NCI-H82 treated with DMSO at 0.1 percent for 48 hours (cell line): ENCODE measurements around the gene TLE2.
"Not testable (repeated sequence)": the region's sequence is repeated elsewhere in the genome, so short reads cannot be mapped to it uniquely, and the experiment has no call there.

Experiments
- DNase-seq: peaks from one replicate; lab custom pipeline; 2025; ENCODE audit not compliant: unreplicated experiment; lab: John Stamatoyannopoulos, UW

TLE2 gene

GRCh38 chr19:3056417-3057088 is 27.5 kb upstream of the TLE2 start:
- DNase-seq, result peak; percentile 83

- peak; percentile 83 for DNase-seq
These were observed 26.8 kb upstream of the TLE2 start for GRCh38 chr19:3055741-3056416.

GRCh38 chr19:3054972-3055740 is 26.1 kb upstream of the TLE2 start:
- no peak for DNase-seq

- DNase-seq, result no peak
These were observed 25.3 kb upstream of the TLE2 start for GRCh38 chr19:3054265-3054971.

DNA sequence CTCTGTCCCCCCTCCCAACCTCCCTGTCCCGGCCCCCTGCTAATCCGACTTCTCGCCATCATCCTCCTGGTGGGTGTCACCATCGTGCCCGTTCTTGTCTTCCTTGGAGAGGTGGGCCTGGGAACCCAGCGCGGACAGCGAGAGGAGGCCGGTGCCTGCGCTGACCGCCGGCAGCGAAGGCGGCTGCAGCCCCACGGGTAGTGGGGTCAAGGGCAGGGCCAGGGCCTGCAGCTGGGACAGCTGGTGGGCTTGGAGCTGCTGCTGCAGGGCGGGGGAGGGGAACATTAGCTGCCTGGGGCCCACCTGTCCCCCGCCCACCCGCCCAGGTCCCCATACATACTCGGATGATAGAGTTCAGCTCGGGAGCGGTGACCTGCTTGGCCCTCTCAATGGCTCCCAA is 24.7 kb upstream of the TLE2 start:
- DNase-seq, result no peak

DNA sequence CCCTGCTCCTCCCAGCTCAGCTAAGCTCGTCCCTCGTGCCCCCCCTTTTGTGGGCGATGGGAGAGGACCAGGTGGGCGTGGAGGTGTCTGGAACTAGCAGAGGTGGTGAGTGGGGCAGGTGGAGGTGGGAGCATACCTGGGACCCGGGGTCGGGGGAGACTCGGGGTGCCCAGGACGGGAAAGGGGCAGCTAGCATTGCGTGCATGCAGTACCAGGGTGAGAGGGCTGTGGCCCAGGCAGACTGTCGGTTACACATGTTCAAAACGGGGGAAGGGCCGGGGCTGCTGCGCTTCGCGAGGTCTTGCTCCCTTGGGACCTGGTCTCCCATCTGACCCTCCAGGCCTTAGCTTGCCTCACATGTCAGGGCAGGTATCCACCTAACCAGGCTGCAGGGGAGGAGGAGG is 24.1 kb upstream of the TLE2 start:
- DNase-seq, result no peak

DNA sequence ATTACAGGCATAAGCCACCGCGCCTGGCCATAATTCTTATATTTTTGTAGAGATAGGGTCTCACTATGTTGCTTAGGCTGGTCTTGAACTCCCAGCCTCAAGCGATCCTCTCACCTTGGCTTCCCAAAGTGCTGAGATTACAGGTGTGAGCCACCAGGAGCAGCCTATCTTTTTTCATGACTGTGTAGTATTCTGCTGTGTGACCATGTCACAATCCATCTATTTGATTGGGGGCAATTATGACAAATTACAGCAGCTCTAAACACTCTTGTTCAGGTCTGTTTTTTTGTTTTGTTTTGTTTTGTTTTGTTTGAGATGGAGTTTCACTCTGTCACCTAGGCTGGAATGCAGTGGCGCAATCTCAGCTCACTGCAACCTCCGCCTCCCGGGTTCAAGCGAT is 20.9 kb upstream of the TLE2 start:
- not testable (repeated sequence) for DNase-seq

DNA sequence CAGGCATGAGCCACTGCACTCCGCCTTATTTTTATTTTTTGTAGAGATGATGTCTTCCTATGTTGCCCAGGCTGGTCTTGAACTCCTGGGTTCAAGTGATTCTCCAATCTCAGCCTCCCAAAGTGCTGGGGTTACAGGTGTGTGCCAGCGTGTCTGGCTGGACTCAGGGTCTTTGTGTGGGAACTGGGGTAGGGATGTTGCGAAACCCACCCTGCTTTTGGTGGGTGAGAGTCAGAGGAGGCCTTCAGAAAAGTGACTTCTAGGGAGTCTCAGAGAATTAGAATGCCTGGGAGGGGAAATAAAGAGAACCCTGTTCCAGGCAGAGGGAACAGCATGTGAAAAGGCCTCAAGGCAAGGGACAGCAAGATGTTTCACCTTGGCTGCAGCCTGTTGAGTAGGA is 20.0 kb upstream of the TLE2 start:
- no peak for DNase-seq

- no peak for DNase-seq
These were observed 19.1 kb upstream of the TLE2 start for GRCh38 chr19:3048190-3048533.

DNA sequence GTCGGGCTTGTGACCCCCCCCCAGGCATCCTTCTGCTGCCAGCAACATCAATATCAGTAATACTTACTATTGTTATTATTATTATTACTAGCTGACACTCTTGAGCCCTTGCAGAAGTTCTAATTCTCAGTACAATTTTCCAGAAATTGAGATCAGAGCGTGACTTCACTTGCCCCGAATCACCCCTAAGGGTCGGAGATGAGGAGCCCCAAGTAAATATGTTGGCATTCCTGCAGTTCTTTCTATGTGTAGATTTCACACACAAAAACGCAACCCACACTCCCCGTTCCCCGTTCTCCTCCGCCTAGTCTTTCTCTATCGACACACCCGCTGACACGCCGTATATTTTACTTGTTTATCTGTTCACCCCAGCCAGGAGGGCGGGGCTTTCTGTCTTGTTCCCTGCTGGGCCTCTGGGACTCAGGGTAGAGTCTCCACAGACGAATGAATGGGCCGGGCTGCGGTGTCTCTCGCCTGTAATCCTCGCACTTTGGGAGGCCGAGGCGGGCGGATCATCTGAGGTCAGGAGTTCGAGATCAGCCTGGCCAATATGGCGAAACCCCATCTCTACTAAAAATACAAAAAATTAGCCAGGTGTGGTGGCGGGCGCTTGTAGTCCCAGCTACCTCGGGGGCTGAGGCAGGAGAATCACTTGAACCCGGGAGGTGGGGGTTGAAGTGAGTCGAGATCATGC is 18.6 kb upstream of the TLE2 start:
- DNase-seq, result peak; percentile 73

DNA sequence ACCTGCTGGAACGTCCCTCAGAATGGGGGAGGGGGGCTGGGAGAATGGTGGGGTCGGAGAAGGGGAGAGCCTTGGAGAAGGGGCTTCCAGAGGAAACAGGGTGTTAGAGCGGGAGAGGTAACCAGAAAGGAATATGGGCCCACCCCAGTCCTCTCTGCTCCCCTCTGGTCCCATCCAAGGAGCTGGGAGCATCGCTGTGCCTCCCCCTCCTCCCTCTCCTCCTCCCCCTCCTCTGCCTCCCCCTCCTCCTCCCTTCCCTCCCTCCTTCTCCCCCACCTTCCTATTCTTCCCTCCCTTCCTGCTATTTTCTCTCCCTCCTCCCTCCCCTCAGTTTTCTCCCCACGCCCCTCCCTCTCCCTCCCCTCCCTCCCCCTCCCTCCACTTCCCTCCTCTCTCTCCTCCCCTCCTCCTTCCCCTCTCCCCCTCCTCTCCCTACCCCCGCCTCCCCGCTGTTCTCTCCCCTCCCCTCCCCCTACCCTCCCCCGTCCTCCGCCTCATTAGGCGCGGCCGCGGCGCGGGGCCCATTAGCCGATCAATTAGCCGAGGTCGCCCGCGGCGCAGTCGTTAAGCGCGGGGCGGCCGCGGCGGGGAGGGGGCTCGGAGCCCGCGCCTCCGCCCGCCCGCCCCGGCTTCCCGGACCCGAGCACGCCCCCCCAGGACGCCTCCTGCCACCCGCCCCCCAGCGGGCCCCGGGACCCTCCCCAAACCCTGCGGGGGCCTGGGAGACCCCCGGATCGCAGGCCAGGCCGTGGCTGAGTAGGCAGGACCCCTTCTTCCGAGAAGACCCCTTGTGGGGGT is 17.8 kb upstream of the TLE2 start:
- DNase-seq, result peak; percentile 42

GRCh38 chr19:3045885-3046697 is 17.0 kb upstream of the TLE2 start:
- DNase-seq, result no peak

- DNase-seq, result no peak
These were observed 16.1 kb upstream of the TLE2 start for GRCh38 chr19:3045191-3045590.

DNA sequence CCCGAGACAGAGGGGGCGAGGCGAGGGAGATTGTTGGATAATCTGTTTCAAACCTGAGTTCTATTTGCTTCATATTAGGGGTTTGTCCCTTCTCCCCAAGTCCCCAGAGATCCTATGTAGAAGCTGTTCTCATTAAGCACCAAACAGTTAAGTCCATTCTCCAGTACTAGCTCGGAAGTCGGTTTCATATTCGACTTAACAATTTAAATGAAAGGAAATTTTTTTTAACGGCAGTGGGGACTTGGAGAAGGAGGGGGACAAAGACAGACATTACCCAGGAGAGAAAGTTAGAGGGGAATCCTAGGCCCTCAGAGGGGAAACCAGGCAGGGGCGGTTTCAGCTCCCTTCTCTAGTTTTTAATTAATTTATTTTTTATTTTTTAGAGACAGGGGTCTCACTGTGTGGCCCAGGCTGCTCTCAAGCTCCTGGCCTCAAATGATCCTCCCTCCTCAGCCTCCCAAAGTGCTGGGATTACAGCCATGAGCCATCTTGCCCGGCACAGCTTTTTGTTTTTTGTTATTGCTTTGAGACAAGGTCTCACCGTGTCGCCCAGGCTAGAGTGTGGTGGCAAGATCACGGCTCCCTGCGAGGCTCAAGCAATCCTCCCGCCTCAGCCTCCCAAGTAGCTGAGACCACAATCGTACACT is 13.7 kb upstream of the TLE2 start:
- no peak for DNase-seq

GRCh38 chr19:3041761-3042620 is 12.9 kb upstream of the TLE2 start:
- DNase-seq, result no peak

DNA sequence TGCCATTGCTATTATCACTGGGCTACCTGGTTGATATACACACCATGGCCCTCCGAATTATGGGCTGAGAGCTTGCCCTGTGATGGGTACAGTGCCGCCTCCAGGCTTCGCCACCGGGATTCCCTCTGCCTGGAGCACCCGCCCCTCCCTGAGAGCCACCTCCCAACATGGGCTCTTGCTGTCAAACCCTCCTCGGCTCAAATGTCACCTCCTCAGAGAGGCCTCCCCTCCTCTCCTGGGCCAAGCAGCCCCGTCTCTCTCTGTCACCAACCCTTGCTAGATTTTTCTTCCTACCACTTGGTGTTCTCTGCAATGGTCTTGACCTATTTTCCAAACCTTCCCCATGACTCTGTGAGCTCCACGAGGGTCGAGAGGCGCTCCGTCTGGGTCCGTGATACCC is 12.2 kb upstream of the TLE2 start:
- no peak for DNase-seq

GRCh38 chr19:3039641-3040077 is 10.6 kb upstream of the TLE2 start:
- DNase-seq, result no peak

DNA sequence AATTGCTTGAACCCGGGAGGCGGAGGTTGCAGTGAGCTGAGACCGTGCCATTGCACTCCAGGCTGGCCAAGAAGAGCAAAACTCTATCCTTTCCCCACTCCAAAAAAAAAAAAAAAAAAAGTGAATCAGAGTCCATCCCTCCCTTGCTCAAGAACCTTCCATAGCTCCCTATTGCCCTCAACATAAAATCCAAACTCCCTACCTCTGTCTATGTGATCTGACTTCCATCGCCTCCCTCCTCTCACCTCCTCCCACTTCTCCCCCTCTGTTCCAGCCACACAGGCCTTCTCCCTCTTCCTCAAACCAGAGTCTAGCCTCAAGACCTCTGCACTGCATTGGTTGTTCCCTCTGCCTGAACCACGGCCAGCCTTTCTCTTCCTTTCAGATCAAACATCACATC is 10.0 kb upstream of the TLE2 start:
- DNase-seq, result no peak
